ENCODE measurements around the gene NSMF.

The NSMF gene

GRCh38 chr9:137429974-137430722 is 29.0 kb downstream of the NSMF start:
- DNase-seq (ENCODE audit: low spot score), result no peak

GRCh38 chr9:137429546-137429890 is 29.6 kb downstream of the NSMF start:
- DNase-seq (ENCODE audit: low spot score), result no peak

DNA sequence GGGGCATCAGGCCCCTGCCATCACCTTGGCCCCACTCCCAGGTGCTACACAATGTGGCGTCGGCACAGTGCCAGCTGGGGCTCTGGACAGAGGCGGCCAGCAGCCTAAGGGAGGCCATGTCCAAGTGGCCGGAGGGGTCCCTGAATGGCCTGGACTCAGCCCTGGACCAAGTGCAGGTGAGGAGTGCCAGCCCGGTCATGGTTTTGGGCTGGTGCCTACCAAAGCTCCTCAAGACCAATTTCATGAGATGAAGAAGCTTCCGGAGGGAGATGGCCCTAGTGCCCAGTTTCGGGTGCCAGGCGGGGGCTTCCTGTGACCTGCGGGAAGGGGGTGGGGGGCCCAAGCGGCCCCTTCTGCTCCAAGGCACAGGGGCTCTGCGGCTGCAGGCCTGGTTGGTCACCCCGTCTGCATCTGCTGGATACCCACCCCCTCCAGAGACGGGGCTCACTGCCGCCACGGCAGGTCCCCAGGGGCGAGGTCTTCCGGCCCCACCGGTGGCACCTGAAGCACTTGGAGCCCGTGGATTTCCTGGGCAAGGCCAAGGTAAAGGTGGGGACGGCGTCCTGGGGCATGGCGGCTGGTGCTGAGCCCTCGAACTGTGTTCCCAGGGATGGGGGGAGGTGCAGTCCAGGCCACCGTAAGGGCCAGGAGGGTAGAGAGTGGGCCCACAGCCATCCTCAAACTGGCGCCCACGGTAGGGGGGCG is 30.1 kb downstream of the NSMF start:
- DNase-seq (ENCODE audit: low spot score), result no peak

DNA sequence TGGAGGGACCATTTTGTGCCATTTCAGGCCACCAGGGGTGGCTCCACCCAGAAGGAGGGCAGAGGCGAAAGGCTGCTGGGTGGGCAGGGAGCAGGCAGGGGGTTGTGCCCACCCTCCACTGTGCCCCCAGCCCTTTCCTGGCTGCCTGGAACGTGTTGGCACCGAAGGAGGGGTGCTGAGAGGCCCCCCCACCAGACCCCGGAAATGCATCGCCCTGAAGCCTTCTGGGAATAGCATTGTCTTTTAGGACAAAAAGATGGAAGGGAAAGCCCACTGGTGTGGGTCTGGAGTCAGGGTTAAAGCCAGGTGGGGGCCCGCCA is 30.9 kb downstream of the NSMF start:
- DNase-seq (ENCODE audit: low spot score), result no peak

DNA sequence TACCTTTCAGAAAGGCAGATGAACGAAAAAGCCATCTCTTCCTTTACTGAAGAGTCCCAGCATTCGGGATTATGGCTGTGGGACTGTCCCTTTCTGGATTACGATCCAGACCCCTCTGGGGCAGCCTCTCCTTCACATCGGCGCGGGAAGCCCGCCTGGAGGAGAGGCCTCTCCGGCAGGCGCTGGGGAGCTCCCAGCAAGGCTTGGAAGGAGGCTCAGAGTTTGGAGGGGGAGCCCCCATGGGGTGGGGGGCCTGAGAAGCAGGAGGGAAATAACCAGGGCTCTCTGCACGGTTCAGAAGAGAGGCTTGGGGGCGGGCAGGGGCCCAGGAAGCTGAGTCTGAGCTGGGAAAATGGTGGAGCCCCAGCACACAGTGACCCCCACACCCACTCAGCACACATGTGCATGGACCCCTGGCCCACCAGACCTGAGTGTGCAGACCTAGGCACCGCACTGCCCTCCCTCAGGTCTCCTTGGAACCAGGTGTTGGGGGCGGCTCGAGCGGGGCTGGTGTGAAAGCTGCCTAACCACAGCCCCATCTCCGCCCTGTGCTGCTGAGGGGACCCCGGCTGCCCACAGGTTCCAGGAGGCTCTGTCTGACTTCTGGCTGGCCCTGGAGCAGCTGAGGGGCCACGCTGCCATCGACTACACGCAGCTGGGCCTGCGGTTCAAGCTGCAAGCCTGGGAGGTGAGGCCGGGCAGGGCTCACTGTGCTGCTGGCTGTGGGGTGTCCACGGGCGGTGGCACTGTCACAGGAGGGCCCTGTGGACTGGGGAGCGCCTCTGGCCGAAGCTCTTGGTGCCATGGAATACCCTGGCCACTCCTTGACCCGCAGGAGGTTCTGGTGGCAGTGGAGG is 31.5 kb downstream of the NSMF start:
- no peak for DNase-seq (ENCODE audit: low spot score)

- no peak for DNase-seq (ENCODE audit: low spot score)
Observed at GRCh38 chr9:137426018-137426681, 33.0 kb downstream of the NSMF start.

- no peak for DNase-seq (ENCODE audit: low spot score)
Observed at GRCh38 chr9:137423514-137424291, 35.4 kb downstream of the NSMF start.

GRCh38 chr9:137422604-137423513 is 36.3 kb downstream of the NSMF start, which contains the start of the genes EXD3 and NOXA1:
Gene EXD3 (minus strand): TSS chr9:137423162. CDS start chr9:137395357, 27,805 bp downstream.
Gene NOXA1 (plus strand): TSS chr9:137423393. CDS start chr9:137423530, 137 bp downstream.
- peak; percentile 85 for DNase-seq (ENCODE audit: low spot score)

- no peak for DNase-seq (ENCODE audit: low spot score)
Observed at GRCh38 chr9:137421838-137422603, 37.1 kb downstream of the NSMF start.

DNA sequence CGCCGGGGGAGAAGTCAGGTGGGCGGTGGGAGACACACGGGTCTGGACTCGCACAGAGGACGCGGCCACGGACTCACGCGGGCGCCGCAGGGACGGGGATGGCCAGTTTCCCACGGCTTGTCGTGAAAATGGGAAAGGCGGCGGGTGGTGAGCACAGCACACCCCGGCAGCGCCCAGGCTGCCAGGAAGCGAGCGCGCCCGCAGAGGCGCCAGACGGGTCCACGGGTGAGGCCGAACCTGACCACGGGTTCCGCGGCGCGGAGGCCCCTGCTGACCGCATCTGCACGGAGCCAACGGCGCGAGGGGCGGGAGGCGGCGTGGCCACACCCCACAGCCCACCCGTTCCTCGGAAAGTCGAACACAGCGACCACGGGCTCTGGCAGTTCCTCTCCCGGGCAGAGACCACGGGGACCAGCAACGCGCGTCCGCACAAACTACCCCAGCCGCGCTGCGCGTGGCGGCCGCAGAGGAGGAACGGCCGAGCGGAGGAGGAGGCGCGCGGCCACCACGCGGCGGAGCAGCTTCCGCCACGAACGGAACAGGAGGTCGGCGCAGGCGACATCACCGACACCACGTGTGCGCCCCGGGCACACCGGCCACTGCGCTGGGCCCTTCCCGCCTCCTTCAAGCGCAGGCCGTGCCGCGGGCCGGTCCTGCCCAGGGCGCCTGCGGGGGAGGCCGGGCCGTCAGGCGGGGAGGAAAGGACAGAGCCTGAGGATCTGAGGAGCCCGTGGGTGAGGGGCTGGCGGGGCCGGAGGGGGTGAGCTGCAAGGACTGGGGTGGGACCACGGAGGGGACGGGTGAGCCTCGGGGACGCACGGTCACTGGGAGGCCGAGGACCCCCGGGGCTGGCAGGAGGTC is 41.7 kb downstream of the NSMF start:
- DNase-seq (ENCODE audit: low spot score), result no peak

- no peak for DNase-seq (ENCODE audit: low spot score)
Observed at GRCh38 chr9:137416563-137417151, 42.5 kb downstream of the NSMF start.

DNA sequence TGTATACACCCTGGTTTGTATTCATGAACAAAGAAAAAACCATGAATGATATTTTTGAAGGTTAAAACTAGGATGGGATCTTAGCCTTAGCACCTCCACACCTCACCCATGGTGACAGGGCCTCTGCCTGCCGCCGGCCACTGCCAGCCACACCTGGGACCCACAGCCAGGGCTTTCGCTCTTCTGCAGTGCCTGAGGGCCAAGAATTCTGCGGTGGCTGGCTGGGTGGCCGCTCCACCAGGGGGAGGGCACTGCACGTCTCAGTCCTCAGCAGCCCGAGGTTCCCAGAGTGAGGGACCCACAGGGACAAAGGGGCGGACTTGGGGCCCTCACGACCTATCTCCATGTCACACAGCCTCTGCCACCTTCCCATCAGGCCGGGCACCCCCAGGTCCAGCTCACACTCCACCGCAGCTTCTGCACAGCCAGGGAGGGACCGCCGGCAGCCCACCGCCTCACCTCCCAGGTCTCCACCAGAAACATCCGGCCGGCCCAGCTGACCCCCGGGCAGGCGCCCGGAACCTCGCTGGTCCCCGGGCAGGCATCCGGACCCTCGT is 43.0 kb downstream of the NSMF start:
- no peak for DNase-seq (ENCODE audit: low spot score)

DNA sequence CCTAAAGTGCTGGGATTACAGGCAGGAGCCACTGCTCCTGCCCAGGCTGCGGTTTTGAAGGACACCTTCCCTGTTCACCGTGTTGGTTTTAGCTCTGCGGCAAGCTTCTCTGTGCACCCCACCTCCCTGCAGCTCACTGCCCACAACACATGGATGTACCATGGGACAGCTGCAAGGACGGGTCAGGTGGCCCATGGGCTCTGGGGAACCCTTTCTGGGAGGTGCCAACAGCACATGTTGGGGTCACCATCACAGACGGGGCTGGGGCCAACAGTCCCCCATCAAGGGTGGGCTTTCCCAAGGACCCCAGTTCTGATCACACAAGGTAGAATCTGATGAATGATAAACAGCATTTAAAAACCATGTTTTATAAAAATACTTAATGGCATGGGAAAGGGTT is 43.7 kb downstream of the NSMF start:
- no peak for DNase-seq (ENCODE audit: low spot score)

GRCh38 chr9:137412431-137412830 is 46.7 kb downstream of the NSMF start:
- no peak for DNase-seq (ENCODE audit: low spot score)

DNA sequence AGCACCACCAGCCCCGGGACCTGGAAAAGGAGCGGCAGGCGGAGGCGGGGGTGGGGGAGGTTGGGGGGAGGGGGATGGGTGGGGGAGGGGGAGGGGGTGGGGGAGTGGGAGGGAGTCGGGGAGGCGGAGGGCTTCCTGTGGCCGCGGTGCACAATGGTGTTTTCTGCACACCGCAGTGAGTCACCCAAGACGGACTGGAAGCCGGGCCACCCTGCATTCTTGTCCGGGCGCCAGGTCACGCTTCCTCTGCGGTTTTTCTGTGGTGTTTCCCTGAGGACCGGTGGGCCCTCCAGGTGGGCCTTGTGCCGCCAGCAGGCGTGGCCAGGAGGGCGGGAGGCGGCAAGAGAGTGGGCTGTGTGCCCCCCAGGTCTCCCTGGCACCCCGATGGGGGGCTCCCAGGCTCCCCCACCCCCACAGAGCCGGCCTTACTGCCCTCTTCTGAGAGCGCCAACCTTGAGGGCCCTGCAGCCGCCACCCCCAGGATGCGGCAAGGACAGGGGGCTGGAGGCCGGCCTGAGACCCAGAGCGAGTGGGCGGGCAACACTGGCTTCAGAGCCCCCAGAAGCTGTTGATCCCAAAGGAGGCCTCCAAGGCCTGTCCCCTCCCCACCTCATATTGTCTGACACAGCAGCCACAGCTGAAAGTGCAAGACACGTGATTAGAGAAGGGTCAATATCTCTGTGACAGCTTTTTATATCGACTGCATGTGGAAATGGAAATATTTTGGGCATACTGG is 47.3 kb downstream of the NSMF start:
- no peak for DNase-seq (ENCODE audit: low spot score)

DNA sequence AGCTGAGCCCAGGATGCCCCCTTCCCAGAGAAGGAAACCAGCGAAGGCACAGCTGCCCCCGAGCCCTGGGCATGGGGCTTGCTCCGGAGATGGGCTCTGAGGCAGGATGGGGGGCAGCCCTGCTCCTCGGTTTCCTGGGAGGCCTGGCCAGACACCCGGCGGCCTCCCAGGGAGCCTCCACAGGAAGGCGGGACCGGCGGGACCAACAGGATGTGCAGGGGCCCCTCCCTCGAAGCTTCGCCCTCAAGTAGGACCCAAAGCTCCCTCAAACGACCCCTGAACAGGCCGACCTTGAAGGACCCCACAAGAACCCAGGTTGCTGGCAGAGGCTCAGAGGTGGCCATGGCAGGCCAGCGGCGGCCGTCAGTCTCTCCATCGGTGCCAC is 47.9 kb downstream of the NSMF start:
- DNase-seq (ENCODE audit: low spot score), result no peak

DNA sequence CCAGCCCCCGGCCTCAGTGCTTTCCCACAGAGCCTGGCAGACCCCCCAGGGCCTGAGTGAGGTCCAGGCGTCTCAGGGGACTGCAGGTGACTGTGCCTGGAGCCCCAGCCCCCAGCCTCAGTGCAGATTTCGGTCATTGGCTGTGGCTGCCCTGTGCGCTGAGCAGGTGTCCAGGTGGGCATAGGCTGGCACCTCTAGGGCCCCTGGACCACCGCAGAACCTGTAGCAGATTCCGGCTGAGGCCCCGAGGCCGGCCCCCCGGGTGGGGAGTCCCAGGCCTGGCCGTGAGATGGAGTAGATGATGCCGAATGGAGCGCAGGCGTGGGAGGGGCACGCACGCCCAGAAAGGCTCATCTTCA is 48.3 kb downstream of the NSMF start:
- no peak for DNase-seq (ENCODE audit: low spot score)
